HepG2 (cell line): ENCODE data around the gene TTC28.

Experiments used
- ARNT2 ChIP-seq: sonication (generic); formaldehyde crosslinking; IDR thresholded peaks from 2 replicates; pipeline ENCODE4 v1.8.0; 2022; ENCODE audit warnings: mild to moderate bottlenecking, low read depth, missing genetic modification reagents, moderate library complexity
- HOXA7 ChIP-seq: sonication (generic); formaldehyde crosslinking; IDR thresholded peaks from 2 replicates; pipeline ENCODE4 v1.8.1; 2022; ENCODE audit warnings: mild to moderate bottlenecking, missing genetic modification reagents, moderate library complexity
- KDM5A ChIP-seq: fragments of 200-600 bp; sonication (generic); IDR thresholded peaks from 2 replicates; pipeline ENCODE4 v1.7.0; 2018; ENCODE audit warnings: antibody characterized with exemption, mild to moderate bottlenecking, low read length, borderline replicate concordance
- POLR2AphosphoS5 ChIP-seq: IDR thresholded peaks from 2 replicates; pipeline ENCODE4 v1.6.1; 2012; ENCODE audit warnings: low read depth, low read length
- TAF15 ChIP-seq: fragments of 200-400 bp; formaldehyde crosslinking; IDR thresholded peaks from one replicate; pipeline ENCODE4 v1.6.1; 2018; ENCODE audit warnings: mild to moderate bottlenecking, low read depth, low read length; ENCODE audit not compliant: poor library complexity, severe bottlenecking
- YY1 ChIP-seq: IDR thresholded peaks from 2 replicates; pipeline ENCODE4 v1.6.1; 2011; ENCODE audit warnings: low read length, low read depth, moderate library complexity, mild to moderate bottlenecking; ENCODE audit not compliant: insufficient read depth, insufficient replicate concordance
- ZFYVE20 ChIP-seq: sonication (generic); formaldehyde crosslinking; IDR thresholded peaks from 2 replicates; pipeline ENCODE4 v1.8.0; 2023; ENCODE audit warnings: low read depth, mild to moderate bottlenecking, moderate library complexity, missing genetic modification reagents, borderline replicate concordance
- ZNF335 ChIP-seq: sonication (generic); formaldehyde crosslinking; IDR thresholded peaks from 2 replicates; pipeline ENCODE4 v1.4.0; 2020; ENCODE audit warnings: missing genetic modification reagents
- ZNF33B ChIP-seq: sonication (generic); formaldehyde crosslinking; IDR thresholded peaks from 2 replicates; pipeline ENCODE4 v1.5.1; 2020; ENCODE audit warnings: mild to moderate bottlenecking, missing genetic modification reagents
- ZNF550 ChIP-seq: sonication (generic); formaldehyde crosslinking; IDR thresholded peaks from 2 replicates; pipeline ENCODE4 v1.4.0; 2020; ENCODE audit warnings: mild to moderate bottlenecking, missing genetic modification reagents, borderline replicate concordance
- TF ChIP-seq, protein P1 (sequence below): sonication (generic); formaldehyde crosslinking; IDR thresholded peaks from 2 replicates; pipeline ENCODE4 v1.5.0; 2020; ENCODE audit warnings: mild to moderate bottlenecking, missing genetic modification reagents, moderate library complexity
- TF ChIP-seq, protein P2 (sequence below): sonication (generic); formaldehyde crosslinking; IDR thresholded peaks from 2 replicates; pipeline ENCODE4 v1.4.0; 2020; ENCODE audit warnings: low read depth, missing genetic modification reagents
- TF ChIP-seq, protein P3 (sequence below): IDR thresholded peaks from 2 replicates; pipeline ENCODE4 v1.6.1; 2016; ENCODE audit warnings: low read depth, control low read depth

DNA sequence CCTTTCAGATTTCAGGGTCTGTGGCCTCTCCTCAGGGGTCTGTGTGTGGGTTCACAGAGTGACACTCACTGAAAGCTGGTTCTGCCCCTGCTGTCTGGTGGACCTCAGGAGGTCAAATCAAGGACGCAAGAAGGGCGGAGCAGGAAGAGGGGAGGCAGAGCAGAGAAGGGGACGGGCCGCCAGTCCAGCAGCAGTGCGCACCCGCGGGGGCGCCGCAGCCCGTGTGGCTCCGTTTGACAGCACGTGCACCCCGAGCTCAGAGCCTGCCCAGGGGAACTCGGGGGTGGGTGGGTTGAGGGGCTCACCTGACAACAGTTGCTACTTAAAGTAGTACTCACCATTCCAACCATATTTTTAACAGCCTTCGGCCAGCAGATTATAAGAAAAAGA lies 689.2 kb downstream of the TTC28 start:
- TF ChIP-seq ARNT2 (CRISPR knock-in tag) (no peak), ZFYVE20 (CRISPR knock-in tag) (no peak), ZNF550 (no peak), ZNF33B (CRISPR knock-in tag) (no peak), POLR2AphosphoS5 (no peak), KDM5A (no peak), TAF15 (no peak), YY1 (no peak), HOXA7 (no peak), ZNF335 (CRISPR knock-in tag) (no peak)
- TF ChIP-seq, protein P1, sequence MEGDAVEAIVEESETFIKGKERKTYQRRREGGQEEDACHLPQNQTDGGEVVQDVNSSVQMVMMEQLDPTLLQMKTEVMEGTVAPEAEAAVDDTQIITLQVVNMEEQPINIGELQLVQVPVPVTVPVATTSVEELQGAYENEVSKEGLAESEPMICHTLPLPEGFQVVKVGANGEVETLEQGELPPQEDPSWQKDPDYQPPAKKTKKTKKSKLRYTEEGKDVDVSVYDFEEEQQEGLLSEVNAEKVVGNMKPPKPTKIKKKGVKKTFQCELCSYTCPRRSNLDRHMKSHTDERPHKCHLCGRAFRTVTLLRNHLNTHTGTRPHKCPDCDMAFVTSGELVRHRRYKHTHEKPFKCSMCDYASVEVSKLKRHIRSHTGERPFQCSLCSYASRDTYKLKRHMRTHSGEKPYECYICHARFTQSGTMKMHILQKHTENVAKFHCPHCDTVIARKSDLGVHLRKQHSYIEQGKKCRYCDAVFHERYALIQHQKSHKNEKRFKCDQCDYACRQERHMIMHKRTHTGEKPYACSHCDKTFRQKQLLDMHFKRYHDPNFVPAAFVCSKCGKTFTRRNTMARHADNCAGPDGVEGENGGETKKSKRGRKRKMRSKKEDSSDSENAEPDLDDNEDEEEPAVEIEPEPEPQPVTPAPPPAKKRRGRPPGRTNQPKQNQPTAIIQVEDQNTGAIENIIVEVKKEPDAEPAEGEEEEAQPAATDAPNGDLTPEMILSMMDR: no peak
- TF ChIP-seq, protein P2, sequence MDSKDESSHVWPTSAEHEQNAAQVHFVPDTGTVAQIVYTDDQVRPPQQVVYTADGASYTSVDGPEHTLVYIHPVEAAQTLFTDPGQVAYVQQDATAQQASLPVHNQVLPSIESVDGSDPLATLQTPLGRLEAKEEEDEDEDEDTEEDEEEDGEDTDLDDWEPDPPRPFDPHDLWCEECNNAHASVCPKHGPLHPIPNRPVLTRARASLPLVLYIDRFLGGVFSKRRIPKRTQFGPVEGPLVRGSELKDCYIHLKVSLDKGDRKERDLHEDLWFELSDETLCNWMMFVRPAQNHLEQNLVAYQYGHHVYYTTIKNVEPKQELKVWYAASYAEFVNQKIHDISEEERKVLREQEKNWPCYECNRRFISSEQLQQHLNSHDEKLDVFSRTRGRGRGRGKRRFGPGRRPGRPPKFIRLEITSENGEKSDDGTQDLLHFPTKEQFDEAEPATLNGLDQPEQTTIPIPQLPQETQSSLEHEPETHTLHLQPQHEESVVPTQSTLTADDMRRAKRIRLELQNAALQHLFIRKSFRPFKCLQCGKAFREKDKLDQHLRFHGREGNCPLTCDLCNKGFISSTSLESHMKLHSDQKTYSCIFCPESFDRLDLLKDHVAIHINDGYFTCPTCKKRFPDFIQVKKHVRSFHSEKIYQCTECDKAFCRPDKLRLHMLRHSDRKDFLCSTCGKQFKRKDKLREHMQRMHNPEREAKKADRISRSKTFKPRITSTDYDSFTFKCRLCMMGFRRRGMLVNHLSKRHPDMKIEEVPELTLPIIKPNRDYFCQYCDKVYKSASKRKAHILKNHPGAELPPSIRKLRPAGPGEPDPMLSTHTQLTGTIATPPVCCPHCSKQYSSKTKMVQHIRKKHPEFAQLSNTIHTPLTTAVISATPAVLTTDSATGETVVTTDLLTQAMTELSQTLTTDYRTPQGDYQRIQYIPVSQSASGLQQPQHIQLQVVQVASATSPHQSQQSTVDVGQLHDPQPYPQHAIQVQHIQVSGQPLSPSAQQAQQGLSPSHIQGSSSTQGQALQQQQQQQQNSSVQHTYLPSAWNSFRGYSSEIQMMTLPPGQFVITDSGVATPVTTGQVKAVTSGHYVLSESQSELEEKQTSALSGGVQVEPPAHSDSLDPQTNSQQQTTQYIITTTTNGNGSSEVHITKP: no peak
- TF ChIP-seq, protein P3, sequence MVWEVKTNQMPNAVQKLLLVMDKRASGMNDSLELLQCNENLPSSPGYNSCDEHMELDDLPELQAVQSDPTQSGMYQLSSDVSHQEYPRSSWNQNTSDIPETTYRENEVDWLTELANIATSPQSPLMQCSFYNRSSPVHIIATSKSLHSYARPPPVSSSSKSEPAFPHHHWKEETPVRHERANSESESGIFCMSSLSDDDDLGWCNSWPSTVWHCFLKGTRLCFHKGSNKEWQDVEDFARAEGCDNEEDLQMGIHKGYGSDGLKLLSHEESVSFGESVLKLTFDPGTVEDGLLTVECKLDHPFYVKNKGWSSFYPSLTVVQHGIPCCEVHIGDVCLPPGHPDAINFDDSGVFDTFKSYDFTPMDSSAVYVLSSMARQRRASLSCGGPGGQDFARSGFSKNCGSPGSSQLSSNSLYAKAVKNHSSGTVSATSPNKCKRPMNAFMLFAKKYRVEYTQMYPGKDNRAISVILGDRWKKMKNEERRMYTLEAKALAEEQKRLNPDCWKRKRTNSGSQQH: no peak
